Ovary (tissue), 3 donors: ENCODE measurements around the gene PTPN14.

Source experiments
- EP300 ChIP-seq: sonication (generic); formaldehyde crosslinking; IDR thresholded peaks from one replicate; pipeline ENCODE4 v1.6.1; 2017; ENCODE audit warnings: antibody characterized with exemption
- POLR2A ChIP-seq: fragments of 450-650 bp; IDR thresholded peaks from one replicate; pipeline ENCODE4 v1.6.1; 2017; ENCODE audit warnings: antibody characterized with exemption, mild to moderate bottlenecking, moderate library complexity
- TF ChIP-seq, protein P1 (sequence below), 3 donors: fragments of 450-650 bp in 2 of 3; fragments of 200-600 bp in 1 of 3; IDR thresholded peaks; one replicate each; pipeline versions ENCODE4 v1.5.1 to v1.8.0; 2016 to 2022; ENCODE audit warnings: antibody characterized with exemption in 3 of 3, mild to moderate bottlenecking in 1 of 3
- donor health status: DM: no; HTN: no; CAD: no.

DNA sequence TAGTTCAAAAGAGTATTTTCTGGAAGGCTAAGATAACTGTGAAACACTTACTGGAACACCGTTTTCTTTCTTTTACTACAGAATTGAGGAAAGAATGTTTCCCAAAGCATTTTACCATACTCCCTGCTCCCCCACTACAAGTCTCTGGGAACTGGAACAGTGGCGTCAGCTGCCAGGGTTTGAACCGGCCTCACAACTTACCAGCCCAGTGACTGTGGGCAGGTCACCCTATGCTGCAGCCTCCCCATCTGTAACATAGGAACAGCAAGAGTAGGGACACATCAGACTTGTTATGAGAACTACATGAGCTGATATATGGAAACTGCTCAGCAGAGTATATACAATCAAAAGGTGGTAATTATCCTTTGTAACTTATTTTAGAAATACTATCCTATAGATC, 91.5 kb downstream of the PTPN14 start:
- TF ChIP-seq, protein P1, sequence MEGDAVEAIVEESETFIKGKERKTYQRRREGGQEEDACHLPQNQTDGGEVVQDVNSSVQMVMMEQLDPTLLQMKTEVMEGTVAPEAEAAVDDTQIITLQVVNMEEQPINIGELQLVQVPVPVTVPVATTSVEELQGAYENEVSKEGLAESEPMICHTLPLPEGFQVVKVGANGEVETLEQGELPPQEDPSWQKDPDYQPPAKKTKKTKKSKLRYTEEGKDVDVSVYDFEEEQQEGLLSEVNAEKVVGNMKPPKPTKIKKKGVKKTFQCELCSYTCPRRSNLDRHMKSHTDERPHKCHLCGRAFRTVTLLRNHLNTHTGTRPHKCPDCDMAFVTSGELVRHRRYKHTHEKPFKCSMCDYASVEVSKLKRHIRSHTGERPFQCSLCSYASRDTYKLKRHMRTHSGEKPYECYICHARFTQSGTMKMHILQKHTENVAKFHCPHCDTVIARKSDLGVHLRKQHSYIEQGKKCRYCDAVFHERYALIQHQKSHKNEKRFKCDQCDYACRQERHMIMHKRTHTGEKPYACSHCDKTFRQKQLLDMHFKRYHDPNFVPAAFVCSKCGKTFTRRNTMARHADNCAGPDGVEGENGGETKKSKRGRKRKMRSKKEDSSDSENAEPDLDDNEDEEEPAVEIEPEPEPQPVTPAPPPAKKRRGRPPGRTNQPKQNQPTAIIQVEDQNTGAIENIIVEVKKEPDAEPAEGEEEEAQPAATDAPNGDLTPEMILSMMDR (IDR thresholded peaks at IDR 0.05), result no peak
- TF ChIP-seq EP300 (no peak), POLR2A (no peak)
